Loucy (cell line): Measurements from ENCODE around the gene EYA3.

ENCODE experiments used
- H2AFZ ChIP-seq: fragments of 200-600 bp; sonication (generic); 2 replicates; pipeline ENCODE4 v1.6.0; 2016; ENCODE audit warnings: antibody characterized with exemption, mild to moderate bottlenecking, low read length, moderate library complexity
- H3F3A ChIP-seq: fragments of 200-600 bp; 2 replicates; pipeline ENCODE4 v1.6.0; 2016; ENCODE audit warnings: antibody characterized with exemption, low read depth, mild to moderate bottlenecking
- H3K27me3 ChIP-seq: fragments of 200-600 bp; sonication (generic); 2 replicates; pipeline ENCODE4 v1.6.1; 2014; ENCODE audit warnings: low read length, mild to moderate bottlenecking; ENCODE audit not compliant: insufficient read depth, poor library complexity, severe bottlenecking
- H3K36me3 ChIP-seq: fragments of 200-600 bp; sonication (generic); 2 replicates; pipeline ENCODE4 v1.6.1; 2016; ENCODE audit warnings: low read length; ENCODE audit not compliant: insufficient read depth
- H3K4me1 ChIP-seq: fragments of 200-600 bp; sonication (generic); 2 replicates; pipeline ENCODE4 v1.5.1; 2014; ENCODE audit warnings: low read length, mild to moderate bottlenecking; ENCODE audit not compliant: insufficient read depth, poor library complexity, severe bottlenecking
- H3K4me2 ChIP-seq: fragments of 200-600 bp; sonication (generic); 2 replicates; pipeline ENCODE4 v1.6.0; 2014; ENCODE audit warnings: antibody characterized with exemption, low read length, low read depth, mild to moderate bottlenecking; ENCODE audit not compliant: poor library complexity, severe bottlenecking
- H3K4me3 ChIP-seq: fragments of 200-600 bp; sonication (generic); 2 replicates; pipeline ENCODE4 v1.5.1; 2014; ENCODE audit warnings: low read length, mild to moderate bottlenecking, mixed read lengths; ENCODE audit not compliant: poor library complexity, severe bottlenecking
- H3K79me2 ChIP-seq: fragments of 200-600 bp; sonication (generic); 2 replicates; pipeline ENCODE4 v1.6.1; 2014; ENCODE audit warnings: low read length; ENCODE audit not compliant: insufficient read depth
- H3K9ac ChIP-seq: fragments of 200-600 bp; sonication (generic); 2 replicates; pipeline ENCODE4 v1.6.0; 2014; ENCODE audit warnings: mild to moderate bottlenecking, low read depth, low read length, moderate library complexity; ENCODE audit not compliant: poor library complexity, severe bottlenecking
- H3K9me2 ChIP-seq: fragments of 200-600 bp; sonication (generic); replicated peaks from 2 replicates; pipeline ENCODE4 v1.6.1; 2016; ENCODE audit warnings: low read depth, low read length, mixed read lengths
- H3K9me3 ChIP-seq: fragments of 200-600 bp; sonication (generic); 2 replicates; pipeline ENCODE4 v1.6.1; 2014; ENCODE audit warnings: mild to moderate bottlenecking, antibody characterized with exemption, low read length, low read depth; ENCODE audit not compliant: insufficient read depth
- H4K20me1 ChIP-seq: fragments of 200-600 bp; sonication (generic); 2 replicates; pipeline ENCODE4 v1.6.0; 2014; ENCODE audit warnings: antibody characterized with exemption, low read length, mild to moderate bottlenecking; ENCODE audit not compliant: insufficient read depth, poor library complexity, severe bottlenecking
- CTCF ChIP-seq: fragments of 200-600 bp; sonication (generic); conservative IDR thresholded peaks from 2 replicates; pipeline ENCODE4 v1.5.1; 2014; ENCODE audit warnings: mild to moderate bottlenecking, antibody characterized with exemption, low read length
- EZH2phosphoT487 ChIP-seq: fragments of 200-600 bp; IDR thresholded peaks from 2 replicates; pipeline ENCODE4 v1.6.1; 2018; ENCODE audit warnings: antibody characterized with exemption, mild to moderate bottlenecking, moderate library complexity, borderline replicate concordance

EYA3 gene

GRCh38 chr1:27955076-27955475 lies 133.3 kb downstream of the EYA3 start:
- Histone ChIP-seq H4K20me1 (no peaks in the 10 kb centered on the region), H3K27me3 (no peaks in the 10 kb centered on the region), H3K9ac (no peak overlapping the region), H3K36me3 (no peaks in the 10 kb centered on the region), H2AFZ (no peak overlapping the region), H3K4me1 (peaks cover 4% of the 10 kb centered on the region), H3K4me2 (no peak overlapping the region), H3K79me2 (0 out of 2 replicates have a peak, but pooled peaks cover under 1% of the 10 kb centered on the region), H3F3A (no peaks in the 10 kb centered on the region), H3K4me3 (no peak overlapping the region), H3K9me3 (no peaks in the 10 kb centered on the region), H3K9me2 (no peaks in the 10 kb centered on the region)
- no peak for TF ChIP-seq EZH2phosphoT487
- TF ChIP-seq CTCF, result no peak

GRCh38 chr1:27954186-27954585 lies 134.2 kb downstream of the EYA3 start:
- Histone ChIP-seq H3K9ac (no peak overlapping the region), H3K9me3 (no peaks in the 10 kb centered on the region), H3K4me3 (no peak overlapping the region), H3K4me2 (no peak overlapping the region), H3K4me1 (no peaks in the 10 kb centered on the region), H3K79me2 (no peaks in the 10 kb centered on the region), H3K36me3 (no peaks in the 10 kb centered on the region), H3F3A (no peaks in the 10 kb centered on the region), H4K20me1 (no peaks in the 10 kb centered on the region), H2AFZ (no peak overlapping the region), H3K9me2 (no peaks in the 10 kb centered on the region), H3K27me3 (no peaks in the 10 kb centered on the region)
- TF ChIP-seq CTCF (no peak), EZH2phosphoT487 (no peak)

- Histone ChIP-seq H3K4me1 (no peaks in the 10 kb centered on the region), H3K27me3 (no peaks in the 10 kb centered on the region), H3K9ac (no peak overlapping the region), H3K79me2 (no peaks in the 10 kb centered on the region), H3K9me3 (no peaks in the 10 kb centered on the region), H3K36me3 (no peaks in the 10 kb centered on the region), H4K20me1 (no peaks in the 10 kb centered on the region), H3K9me2 (no peaks in the 10 kb centered on the region), H3K4me3 (no peak overlapping the region), H3K4me2 (no peak overlapping the region), H3F3A (no peaks in the 10 kb centered on the region), H2AFZ (no peak overlapping the region)
- TF ChIP-seq CTCF (no peak), EZH2phosphoT487 (no peak)
Observed at GRCh38 chr1:27952147-27952546, 136.3 kb downstream of the EYA3 start.
